ENCODE data around the gene RNU6-9. TPM values are rescaled to one million over a fixed set of nuclear protein-coding genes. Genes with fewer than 3 reads are reported as not detected.
A peak's percentile ranks its signal among the peaks of the same experiment; 100 is the strongest.

Gene RNU6-9
- total RNA-seq, 4 donors from 2014 or later: not detected

GRCh38 chr19:899336-900042, 6.2 kb downstream of the RNU6-9 start:
- H3K27me3 ChIP-seq: no peaks in the 10 kb centered on the region
- TF ChIP-seq CTCF (IDR thresholded peaks at IDR 0.05) (no peak), POLR2A (IDR thresholded peaks at IDR 0.05) (no peak)
- no peak overlapping the region for H3K27ac ChIP-seq
- no peak for DNase-seq
- H3K4me3 ChIP-seq: no peak overlapping the region
- H3K9me3 ChIP-seq: no peaks in the 10 kb centered on the region
- peaks cover 0 to 31% (median 0%) of the 10 kb centered on the region in 3 donors for H3K36me3 ChIP-seq
- H3K4me1 ChIP-seq: no peaks in the 10 kb centered on the region

- no peak for TF ChIP-seq CTCF (IDR thresholded peaks at IDR 0.05)
- no peak for TF ChIP-seq POLR2A (IDR thresholded peaks at IDR 0.05)
- peaks cover 0 to 31% (median 0%) of the 10 kb centered on the region in 3 donors for H3K36me3 ChIP-seq
- H3K27ac ChIP-seq: peak overlapping the region in 1 of 4 donors; percentile 19
- no peak for DNase-seq
- H3K4me3 ChIP-seq: no peak overlapping the region
- H3K27me3 ChIP-seq: no peaks in the 10 kb centered on the region
- no peaks in the 10 kb centered on the region for H3K9me3 ChIP-seq
- no peaks in the 10 kb centered on the region for H3K4me1 ChIP-seq
Observed at GRCh38 chr19:900043-900301, 6.7 kb downstream of the RNU6-9 start.

- TF ChIP-seq POLR2A (IDR thresholded peaks at IDR 0.05) (no peak), CTCF (IDR thresholded peaks at IDR 0.05) (no peak)
- peak overlapping the region in 1 of 4 donors; percentile 19 for H3K27ac ChIP-seq
- peaks cover 0 to 31% (median 0%) of the 10 kb centered on the region in 3 donors for H3K36me3 ChIP-seq
- no peaks in the 10 kb centered on the region for H3K4me1 ChIP-seq
- no peaks in the 10 kb centered on the region for H3K27me3 ChIP-seq
- no peak overlapping the region for H3K4me3 ChIP-seq
- no peaks in the 10 kb centered on the region for H3K9me3 ChIP-seq
- peak in 1 of 3 donors; percentile 64 for DNase-seq
Observed at GRCh38 chr19:900302-901111, 7.2 kb downstream of the RNU6-9 start.

- Histone ChIP-seq H3K27ac (no peak overlapping the region), H3K4me1 (peaks cover 0 to 2% (median 0%) of the 10 kb centered on the region in 4 donors), H3K27me3 (no peaks in the 10 kb centered on the region), H3K4me3 (no peak overlapping the region), H3K9me3 (no peaks in the 10 kb centered on the region), H3K36me3 (peaks cover 0 to 31% (median 0%) of the 10 kb centered on the region in 3 donors)
- no peak for TF ChIP-seq CTCF (IDR thresholded peaks at IDR 0.05)
- DNase-seq: no peak
Observed at GRCh38 chr19:901216-902092, 8.2 kb downstream of the RNU6-9 start.

GRCh38 chr19:902093-902370, 8.7 kb downstream of the RNU6-9 start:
- Histone ChIP-seq H3K27ac (no peak overlapping the region), H3K9me3 (no peaks in the 10 kb centered on the region), H3K27me3 (no peaks in the 10 kb centered on the region), H3K4me3 (no peak overlapping the region), H3K4me1 (peaks cover 0 to 4% (median 1%) of the 10 kb centered on the region in 4 donors), H3K36me3 (peaks cover 0 to 29% (median 0%) of the 10 kb centered on the region in 3 donors)
- TF ChIP-seq CTCF (IDR thresholded peaks at IDR 0.05) (no peak), POLR2A (IDR thresholded peaks at IDR 0.05) (no peak)
- DNase-seq: no peak
